IPS-11a (cell line): ENCODE measurements around the gene SH3BGR.

ENCODE experiments used
- H3K4me3 ChIP-seq: one replicate; pipeline ENCODE4 v1.5.1; 2013; ENCODE audit warnings: low read depth, low read length, control low read depth

Gene SH3BGR

GRCh38 chr21:39454949-39455668 is 3.3 kb downstream of the SH3BGR start:
- H3K4me3 ChIP-seq = no peak overlapping the region

DNA sequence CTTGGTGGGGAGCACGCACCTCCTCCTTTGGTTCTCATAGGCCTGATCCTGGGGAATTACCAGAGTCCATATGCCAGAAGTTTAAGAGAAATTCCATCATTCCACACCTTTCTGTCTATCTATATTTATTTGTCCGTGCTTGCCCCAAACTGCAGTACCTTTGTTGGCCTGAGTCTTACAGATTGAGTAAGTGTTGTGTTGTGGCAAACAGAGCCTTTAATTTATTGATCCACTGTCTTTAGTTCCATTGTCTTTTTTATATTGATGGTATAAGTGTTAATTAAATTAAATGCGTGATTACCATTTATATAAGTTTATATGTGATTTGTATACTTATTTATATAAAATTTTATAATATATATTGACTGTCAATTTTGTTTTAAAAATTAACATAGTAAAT is 4.9 kb downstream of the SH3BGR start:
- H3K4me3 ChIP-seq = no peak overlapping the region

DNA sequence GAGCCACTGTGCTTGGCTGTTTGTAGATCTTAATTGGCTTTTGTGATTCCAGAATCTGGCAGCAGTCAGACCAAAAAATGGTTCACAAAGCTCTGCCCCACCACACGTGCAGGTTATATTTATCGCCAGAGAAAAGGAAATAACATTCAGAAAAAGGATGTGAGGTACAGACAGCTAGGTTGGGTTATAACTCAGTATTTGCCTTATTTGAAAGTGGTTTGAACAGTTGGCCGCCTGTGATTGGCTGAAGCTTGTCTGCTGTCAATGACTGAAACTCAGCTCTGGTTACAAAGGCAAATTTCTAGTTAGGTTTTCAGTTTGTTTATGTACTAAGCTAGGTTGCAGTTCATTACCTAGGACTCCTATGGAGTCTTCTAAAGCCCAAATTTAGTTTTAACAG is 9.6 kb downstream of the SH3BGR start:
- no peak overlapping the region for H3K4me3 ChIP-seq

- H3K4me3 ChIP-seq = no peak overlapping the region
Observed at GRCh38 chr21:39463308-39463707, 11.5 kb downstream of the SH3BGR start.

- no peak overlapping the region for H3K4me3 ChIP-seq
Observed at GRCh38 chr21:39466584-39466983, 14.8 kb downstream of the SH3BGR start.

GRCh38 chr21:39467746-39468145 is 16.0 kb downstream of the SH3BGR start:
- H3K4me3 ChIP-seq = no peak overlapping the region

- H3K4me3 ChIP-seq = no peak overlapping the region
Observed at GRCh38 chr21:39468559-39468958, 16.8 kb downstream of the SH3BGR start.

GRCh38 chr21:39471598-39471997 is 19.8 kb downstream of the SH3BGR start:
- H3K4me3 ChIP-seq = no peak overlapping the region

GRCh38 chr21:39472786-39473185 is 21.0 kb downstream of the SH3BGR start:
- no peak overlapping the region for H3K4me3 ChIP-seq

DNA sequence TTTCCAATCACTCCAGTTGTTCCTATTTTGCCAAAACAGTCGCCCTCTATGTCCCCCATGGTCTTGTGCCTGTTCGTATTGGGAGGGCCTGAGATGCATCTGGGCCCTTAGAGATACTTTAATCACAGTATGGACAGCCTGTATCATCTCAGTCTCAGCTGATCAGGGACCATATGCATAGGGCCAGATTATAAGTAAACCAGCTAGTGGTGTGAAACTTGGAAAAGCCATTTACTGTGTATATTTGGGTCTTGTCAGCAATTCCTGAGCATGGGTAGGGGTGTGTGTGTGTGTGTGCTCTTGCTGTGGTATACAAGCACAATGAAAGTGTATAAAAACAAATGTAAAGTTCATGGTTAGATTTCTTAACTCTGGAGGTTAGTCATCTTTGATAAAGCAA is 22.8 kb downstream of the SH3BGR start:
- H3K4me3 ChIP-seq = no peak overlapping the region

DNA sequence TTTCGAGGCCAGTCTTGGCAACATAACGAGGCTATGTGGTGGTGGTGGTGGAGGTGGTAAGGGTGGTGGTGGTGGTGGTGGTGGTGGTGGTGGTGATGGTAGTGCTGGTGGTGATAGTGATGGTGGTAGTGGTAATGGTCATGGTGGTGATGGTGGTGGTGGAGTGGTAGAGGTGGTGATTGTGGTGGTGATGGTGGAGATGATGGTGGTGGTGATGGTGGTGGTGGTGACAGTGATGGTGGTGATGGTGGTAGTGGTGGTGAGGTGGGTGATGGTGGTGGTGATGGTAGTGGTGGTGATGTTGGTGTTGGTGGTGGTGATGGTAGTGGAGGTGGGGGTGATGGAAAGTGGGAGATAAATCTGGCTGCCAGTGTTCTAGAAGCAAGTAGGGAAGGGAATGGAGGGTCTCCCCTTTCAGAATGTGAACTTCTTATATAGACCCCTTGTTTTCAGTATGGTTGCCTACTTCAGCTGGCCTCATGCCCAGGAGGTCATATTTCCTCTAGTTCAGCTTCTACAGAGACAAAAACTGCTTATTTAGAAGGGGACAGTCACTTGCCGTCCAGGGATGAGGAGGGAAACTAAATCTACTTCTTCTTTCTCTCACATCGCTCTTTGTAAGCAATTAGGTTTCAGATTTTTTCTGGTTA is 27.5 kb downstream of the SH3BGR start:
- H3K4me3 ChIP-seq = no peak overlapping the region

- no peak overlapping the region for H3K4me3 ChIP-seq
Observed at GRCh38 chr21:39479814-39480182, 28.0 kb downstream of the SH3BGR start.

GRCh38 chr21:39480271-39480670 is 28.5 kb downstream of the SH3BGR start:
- H3K4me3 ChIP-seq = no peak overlapping the region

- no peak overlapping the region for H3K4me3 ChIP-seq
Observed at GRCh38 chr21:39481886-39482285, 30.1 kb downstream of the SH3BGR start.

DNA sequence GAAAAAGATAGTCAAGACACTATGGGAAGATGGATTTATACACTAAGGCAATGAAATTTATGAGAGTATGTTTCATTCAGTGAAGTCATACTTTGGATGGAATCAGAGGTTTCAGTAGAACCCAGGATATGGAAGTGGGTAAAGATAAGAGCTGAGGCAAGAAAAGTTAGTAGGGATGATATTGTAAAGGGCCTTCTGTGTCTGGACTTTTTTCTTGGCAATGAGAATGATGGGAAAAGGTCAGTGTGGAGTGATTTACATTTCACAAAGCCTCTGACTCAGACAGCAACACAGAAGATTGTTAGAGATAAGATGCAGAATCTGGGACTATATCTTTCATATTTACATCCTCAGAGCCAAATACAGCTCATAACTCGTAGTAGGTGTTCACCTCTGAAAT is 32.1 kb downstream of the SH3BGR start:
- no peak overlapping the region for H3K4me3 ChIP-seq

DNA sequence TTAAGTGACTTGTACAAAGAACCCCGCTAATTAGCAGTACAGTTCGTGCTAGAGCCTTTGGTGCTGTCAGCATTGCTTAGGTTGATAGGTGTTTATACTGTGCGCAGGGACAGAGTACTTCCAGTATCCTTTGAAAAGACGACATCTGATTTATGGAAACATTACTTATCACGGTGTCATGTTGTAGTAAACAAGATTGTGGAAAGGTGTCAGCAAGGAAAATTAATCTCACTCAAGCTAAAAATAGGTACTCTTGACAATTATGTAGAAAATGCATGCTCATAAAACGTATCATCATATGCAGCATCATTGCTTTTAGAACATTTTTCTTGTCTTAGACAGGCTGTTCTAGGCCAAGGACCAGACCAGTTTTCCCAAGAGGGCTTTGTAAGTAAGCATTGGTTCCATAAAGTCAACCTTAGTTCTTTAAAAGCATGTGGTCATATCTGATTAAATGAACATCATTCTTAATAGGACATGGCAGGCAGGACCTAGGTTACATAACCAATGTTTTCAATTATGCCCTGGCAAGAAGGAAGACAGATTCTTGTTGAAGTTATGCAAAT is 33.0 kb downstream of the SH3BGR start:
- no peak overlapping the region for H3K4me3 ChIP-seq

DNA sequence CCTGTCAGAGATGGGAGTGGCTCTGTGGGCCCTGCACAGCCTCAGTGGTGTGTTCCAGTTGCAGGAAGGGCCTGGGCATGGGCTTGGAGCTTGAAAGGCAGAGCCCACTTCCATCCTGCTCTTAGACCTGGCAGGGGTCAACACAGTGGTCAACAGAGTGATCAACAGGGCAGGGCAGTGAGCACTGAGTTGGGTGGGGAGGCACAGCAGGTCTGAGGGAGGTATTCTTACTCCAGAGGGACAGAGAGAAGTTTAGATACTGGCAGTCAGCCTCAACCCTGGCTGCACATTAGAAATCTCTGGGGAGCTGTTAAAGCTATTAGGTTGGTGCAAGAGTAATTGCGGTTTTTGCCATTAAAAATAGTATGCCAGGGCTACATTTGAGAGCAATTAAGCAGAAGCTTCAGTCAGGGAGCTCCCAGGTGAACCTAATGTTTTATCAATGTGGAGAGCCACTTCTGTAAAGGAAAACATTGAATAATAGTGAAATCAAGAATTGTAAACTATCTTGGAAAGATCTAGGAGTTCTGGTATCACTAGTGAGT is 37.7 kb downstream of the SH3BGR start:
- H3K4me3 ChIP-seq = no peak overlapping the region

DNA sequence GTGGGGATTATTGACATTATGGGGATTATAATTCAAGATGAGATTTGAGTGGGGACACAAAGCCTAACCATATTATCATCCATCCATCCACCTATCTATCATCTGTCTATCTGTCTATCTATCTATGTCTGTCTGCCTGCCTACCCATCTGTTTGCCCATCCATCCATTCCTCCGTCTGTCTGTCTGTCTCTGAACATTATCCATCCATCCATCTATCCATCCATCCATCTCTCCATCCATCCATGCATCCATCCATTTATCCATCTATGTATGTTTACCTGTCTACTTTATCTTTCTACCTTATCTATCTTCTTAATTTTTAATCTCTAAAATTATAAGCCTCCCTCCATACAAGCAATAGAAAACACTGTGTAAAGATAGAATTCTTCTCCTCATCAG is 47.4 kb downstream of the SH3BGR start:
- no peak overlapping the region for H3K4me3 ChIP-seq

- no peak overlapping the region for H3K4me3 ChIP-seq
Observed at GRCh38 chr21:39502631-39503030, 50.9 kb downstream of the SH3BGR start.

DNA sequence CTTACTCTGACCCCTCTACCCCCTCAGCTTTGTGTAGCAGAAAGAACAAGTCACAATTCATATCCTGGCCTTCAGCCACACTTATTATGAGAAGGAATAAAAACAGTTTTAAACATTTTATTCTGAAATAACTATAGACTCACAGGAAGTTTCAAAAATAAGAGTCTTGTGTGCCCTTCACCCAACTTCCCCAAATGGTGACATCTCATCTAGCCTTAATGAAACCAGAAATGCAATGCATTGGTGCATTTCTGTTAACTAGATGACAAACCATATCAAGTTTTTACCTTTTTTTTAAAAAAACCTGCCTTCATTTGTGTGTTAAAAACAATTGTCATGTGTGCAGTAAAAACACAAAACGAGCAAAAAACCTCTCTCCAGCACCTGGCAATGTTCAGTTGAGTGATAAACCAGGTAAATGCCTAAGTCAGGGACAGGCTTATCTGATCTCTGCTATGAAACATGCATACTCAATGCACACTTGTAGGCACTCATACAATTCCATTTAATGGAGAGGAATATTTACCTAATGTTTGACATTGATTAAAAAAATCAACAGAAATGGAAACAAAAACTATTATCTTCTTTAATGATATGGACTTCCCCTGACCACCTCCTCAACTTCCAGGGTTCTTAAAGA is 51.5 kb downstream of the SH3BGR start:
- H3K4me3 ChIP-seq = no peak overlapping the region

GRCh38 chr21:39504230-39504629 is 52.5 kb downstream of the SH3BGR start:
- no peak overlapping the region for H3K4me3 ChIP-seq

- H3K4me3 ChIP-seq = no peak overlapping the region
Observed at GRCh38 chr21:39510240-39510639, 58.5 kb downstream of the SH3BGR start.
